Esophagus (tissue), 2 donors: ENCODE data around the gene PKIG. TPM values are rescaled to one million over a fixed set of nuclear protein-coding genes. Genes with fewer than 3 reads are reported as not detected.

Experiments
- H3K27ac ChIP-seq, 2 donors: one replicate each; pipeline ENCODE4 v1.5.1; 2013; ENCODE audit warnings: low read depth in 2 of 2, mild to moderate bottlenecking in 2 of 2, inconsistent platforms in 1 of 2, low read length in 1 of 2, moderate library complexity in 1 of 2
- H3K27me3 ChIP-seq, 2 donors: one replicate each; pipeline ENCODE4 v1.6.1; 2013; ENCODE audit warnings: low read length in 2 of 2, control low read depth in 1 of 2, mild to moderate bottlenecking in 1 of 2; ENCODE audit not compliant: insufficient read depth in 2 of 2, control insufficient read depth in 1 of 2
- H3K36me3 ChIP-seq, 2 donors: one replicate each; pipeline ENCODE4 v1.6.1; 2013; ENCODE audit warnings: low read length in 1 of 2; ENCODE audit not compliant: control insufficient read depth in 2 of 2, insufficient read depth in 2 of 2
- H3K4me1 ChIP-seq, 2 donors: one replicate each; pipeline ENCODE4 v1.6.1; 2013; ENCODE audit warnings: low read length in 1 of 2; ENCODE audit not compliant: control insufficient read depth in 2 of 2, insufficient read depth in 2 of 2
- H3K4me3 ChIP-seq, 2 donors: one replicate each; pipeline ENCODE4 v1.5.1; 2013; ENCODE audit warnings: low read length in 2 of 2, mild to moderate bottlenecking in 2 of 2, low read depth in 1 of 2, moderate library complexity in 1 of 2
- H3K9me3 ChIP-seq, 2 donors: one replicate each; pipeline ENCODE4 v1.6.1; 2013; ENCODE audit warnings: mild to moderate bottlenecking in 2 of 2, low read depth in 1 of 2, low read length in 1 of 2, moderate library complexity in 1 of 2; ENCODE audit not compliant: control insufficient read depth in 2 of 2, insufficient read depth in 1 of 2
- WGBS, 2 donors: extraction: QIAGEN DNeasy Blood & Tissue Kit; methylation state at CpG; one replicate each; pipeline ENCODE4 v1.1.7; 2013; 5-methylcytosine and 5-hydroxymethylcytosine counted together
- polyA plus RNA-seq, 2 donors: library from polyadenylated mRNA; stranded (reverse); fragments of 200-250 nt; gene quantifications; one replicate each; pipeline ENCODE4 v1.2.3, GENCODE V29; 2013
- donor health status: healthy with polysubstance abuse.
- donor health status: Bipolar disorder and iron deficiency.

PKIG gene
- polyA plus RNA-seq, 2 donors, result 13.7 to 33.3 TPM

DNA sequence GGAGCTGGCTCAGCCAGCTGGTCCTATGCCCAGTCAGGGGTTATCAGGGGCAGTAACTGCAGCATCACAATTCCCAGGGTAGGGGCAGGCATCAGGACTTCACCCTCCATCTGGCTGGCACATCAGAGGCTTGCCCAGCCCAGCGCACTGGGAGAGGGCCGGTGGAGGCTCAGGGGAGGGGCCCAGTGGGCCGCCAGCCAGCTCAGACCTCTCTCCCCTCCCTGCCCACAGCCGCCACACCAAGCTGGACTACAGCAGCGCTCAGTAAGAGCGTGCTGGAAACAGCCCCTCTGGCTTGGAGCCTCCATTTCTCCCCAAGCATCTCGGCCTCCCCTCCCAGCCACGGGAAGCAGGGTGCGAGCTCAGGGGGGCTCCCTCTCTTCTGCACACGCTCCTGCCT is 47.2 kb downstream of the PKIG start:
- H3K4me3 ChIP-seq, result no peak overlapping the region
- peaks cover 0 to 7% of the 10 kb centered on the region in 2 donors for H3K36me3 ChIP-seq
- H3K27ac ChIP-seq, result no peak overlapping the region
- WGBS, 2 donors, result 78 to 81% methylated on average over 7 to 10 of the region's 10 CpGs
- no peaks in the 10 kb centered on the region for H3K27me3 ChIP-seq
- peaks cover 0 to 4% of the 10 kb centered on the region in 2 donors for H3K4me1 ChIP-seq
- no peaks in the 10 kb centered on the region for H3K9me3 ChIP-seq

DNA sequence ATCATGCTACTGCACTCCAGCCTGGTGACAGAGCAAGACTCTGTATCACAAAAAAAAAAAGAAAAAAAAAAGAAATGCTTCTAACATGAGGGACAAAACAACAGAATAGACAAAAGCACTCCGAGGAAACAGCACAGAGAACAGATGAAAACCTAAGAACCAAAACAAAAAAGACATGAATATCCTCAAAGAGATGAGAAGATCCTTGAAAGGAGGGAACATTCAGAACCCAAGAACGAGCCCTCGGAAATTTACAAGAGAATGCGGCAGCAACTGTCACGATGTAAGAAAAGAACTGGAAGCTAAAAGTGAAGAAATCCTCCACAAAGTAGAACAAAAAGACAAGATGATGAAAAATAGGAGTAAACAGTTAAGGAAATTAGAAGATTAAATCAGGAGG is 47.9 kb downstream of the PKIG start:
- Histone ChIP-seq H3K4me1 (peaks cover 0 to 4% of the 10 kb centered on the region in 2 donors), H3K36me3 (peaks cover 0 to 5% of the 10 kb centered on the region in 2 donors), H3K27me3 (no peaks in the 10 kb centered on the region), H3K4me3 (no peak overlapping the region), H3K27ac (no peak overlapping the region), H3K9me3 (no peaks in the 10 kb centered on the region)
- WGBS, 2 donors, result 95 to 96% methylated on average over 5 of the region's 5 CpGs

DNA sequence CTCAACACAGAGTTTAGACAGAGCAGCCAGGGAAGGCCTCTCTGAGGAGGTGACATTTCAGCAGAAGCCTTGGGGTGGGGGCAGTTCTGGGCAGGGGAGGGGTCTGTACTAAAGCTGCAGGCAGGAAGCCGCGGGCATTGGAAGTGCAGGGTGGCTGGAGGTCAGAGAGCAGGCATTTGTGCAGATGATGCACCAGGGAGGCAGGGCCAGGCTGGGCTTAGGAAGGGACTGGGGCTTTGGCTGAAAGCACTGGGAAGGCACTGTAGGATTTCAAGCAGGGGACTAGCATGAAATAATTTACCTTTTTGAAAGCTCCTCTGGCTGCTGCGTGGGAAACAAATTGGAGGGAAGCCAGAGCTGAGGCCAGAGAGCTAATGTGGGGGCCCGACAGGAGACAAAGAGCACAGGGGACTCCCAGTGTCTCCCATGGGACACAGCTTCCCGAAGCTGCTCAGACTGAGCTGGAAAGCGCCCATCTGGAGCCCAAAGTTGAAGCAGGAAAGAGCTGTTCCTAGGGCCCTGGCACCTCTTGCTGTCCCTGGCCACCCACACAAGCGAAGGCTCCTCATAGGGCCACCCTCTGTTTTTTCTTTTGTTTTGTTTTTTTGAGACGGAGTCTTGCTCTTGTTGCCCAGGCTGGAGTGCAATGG is 49.8 kb downstream of the PKIG start:
- Histone ChIP-seq H3K27ac (no peak overlapping the region), H3K27me3 (no peaks in the 10 kb centered on the region), H3K36me3 (no peaks in the 10 kb centered on the region), H3K4me3 (no peak overlapping the region), H3K9me3 (no peaks in the 10 kb centered on the region), H3K4me1 (peaks cover 0 to 2% of the 10 kb centered on the region in 2 donors)
- WGBS, 2 donors, result 69 to 71% methylated on average over 8 of the region's 8 CpGs

GRCh38 chr20:44633187-44633810 is 50.9 kb downstream of the PKIG start:
- no peaks in the 10 kb centered on the region for H3K36me3 ChIP-seq
- H3K4me3 ChIP-seq, result no peak overlapping the region
- WGBS, 2 donors, result 63 to 74% methylated on average over 3 of the region's 3 CpGs
- H3K9me3 ChIP-seq, result no peaks in the 10 kb centered on the region
- no peaks in the 10 kb centered on the region for H3K27me3 ChIP-seq
- peaks cover 0 to 2% of the 10 kb centered on the region in 2 donors for H3K4me1 ChIP-seq
- H3K27ac ChIP-seq, result peak overlapping the region; percentile 12 to 35

- Histone ChIP-seq H3K4me1 (no peaks in the 10 kb centered on the region), H3K4me3 (no peak overlapping the region), H3K36me3 (no peaks in the 10 kb centered on the region), H3K27me3 (no peaks in the 10 kb centered on the region), H3K27ac (peak overlapping the region; percentile 12 to 35), H3K9me3 (no peaks in the 10 kb centered on the region)
- 72 to 84% methylated on average over 18 of the region's 18 CpGs for WGBS, 2 donors
Observed at GRCh38 chr20:44633872-44634600, 51.7 kb downstream of the PKIG start.

GRCh38 chr20:44635877-44636276 is 53.5 kb downstream of the PKIG start:
- Histone ChIP-seq H3K4me1 (peaks cover 0 to 2% of the 10 kb centered on the region in 2 donors), H3K4me3 (no peak overlapping the region), H3K36me3 (no peaks in the 10 kb centered on the region), H3K9me3 (no peaks in the 10 kb centered on the region), H3K27me3 (no peaks in the 10 kb centered on the region), H3K27ac (no peak overlapping the region)
- WGBS, 2 donors, result 84 to 91% methylated on average over 4 of the region's 4 CpGs

- Histone ChIP-seq H3K27me3 (no peaks in the 10 kb centered on the region), H3K4me3 (no peak overlapping the region), H3K9me3 (no peaks in the 10 kb centered on the region), H3K36me3 (no peaks in the 10 kb centered on the region), H3K27ac (no peak overlapping the region), H3K4me1 (peaks cover 0 to 4% of the 10 kb centered on the region in 2 donors)
- 88 to 90% methylated on average over 5 of the region's 5 CpGs for WGBS, 2 donors
Observed at GRCh38 chr20:44637042-44637441, 54.7 kb downstream of the PKIG start.

DNA sequence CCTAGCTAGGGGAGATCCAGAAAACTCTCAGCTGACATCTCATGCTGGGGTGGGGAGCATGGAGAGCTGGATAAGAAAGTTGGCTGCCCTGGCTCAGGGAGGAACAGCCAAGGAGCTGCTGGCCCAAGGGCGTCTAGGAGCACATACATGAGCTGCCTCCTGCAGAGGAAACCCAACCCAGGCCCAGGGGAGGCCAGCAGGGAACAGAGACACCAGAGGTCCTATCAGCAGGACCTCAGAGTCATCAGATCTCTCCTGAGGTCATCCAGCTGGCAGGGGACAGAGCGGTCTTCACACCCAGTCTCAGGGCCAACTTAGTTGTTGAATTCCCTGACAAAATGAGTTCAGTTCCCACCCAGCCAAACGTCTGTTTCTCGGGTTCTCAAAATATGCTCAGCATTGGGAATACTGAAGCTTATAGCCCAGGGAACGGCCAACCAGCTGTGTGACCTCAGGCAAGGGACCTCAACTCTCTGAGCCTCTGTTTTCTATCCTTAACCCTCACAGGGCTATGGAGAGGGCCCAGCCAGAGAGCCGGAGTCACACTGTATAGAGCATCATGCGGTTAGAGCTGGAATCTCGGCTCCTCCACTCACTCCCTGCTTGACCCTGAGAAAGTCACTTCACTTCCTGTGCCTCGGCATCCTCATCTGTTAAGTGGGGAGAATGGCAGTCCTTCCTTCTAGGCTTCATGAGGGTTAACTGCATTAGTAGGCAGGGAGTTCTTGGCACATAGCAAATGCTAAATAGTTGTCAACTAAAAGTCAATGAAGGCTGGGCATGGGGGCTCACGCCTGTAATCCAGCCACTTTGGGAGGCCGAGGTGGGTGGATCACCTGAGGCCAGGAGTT is 55.4 kb downstream of the PKIG start:
- Histone ChIP-seq H3K4me1 (peaks cover 2 to 6% of the 10 kb centered on the region in 2 donors), H3K27ac (no peak overlapping the region), H3K36me3 (no peaks in the 10 kb centered on the region), H3K27me3 (no peaks in the 10 kb centered on the region), H3K4me3 (no peak overlapping the region), H3K9me3 (no peaks in the 10 kb centered on the region)
- 74 to 75% methylated on average over 11 of the region's 11 CpGs for WGBS, 2 donors

DNA sequence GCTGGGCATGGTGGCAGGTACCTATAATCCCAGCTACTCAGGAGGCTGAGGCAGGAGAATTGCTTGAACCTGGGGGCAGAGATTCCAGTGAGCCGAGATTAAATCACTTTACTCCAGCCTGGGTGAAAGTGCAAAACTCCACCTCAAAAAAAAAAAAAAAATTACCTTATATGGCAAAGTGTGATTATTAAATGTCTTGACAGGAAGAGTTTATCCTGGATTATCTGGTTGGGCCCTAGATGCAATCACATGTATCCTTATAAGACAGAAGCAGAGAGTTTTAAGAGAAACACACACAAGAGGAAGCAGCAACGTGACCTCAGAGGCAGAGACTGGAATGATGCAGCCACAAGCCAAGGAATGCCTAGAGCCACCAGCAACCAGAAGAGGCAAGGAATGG is 58.1 kb downstream of the PKIG start:
- no peaks in the 10 kb centered on the region for H3K27me3 ChIP-seq
- H3K9me3 ChIP-seq, result no peaks in the 10 kb centered on the region
- WGBS, 2 donors, result 89 to 93% methylated on average over 2 of the region's 2 CpGs
- H3K4me1 ChIP-seq, result peaks cover 9 to 13% of the 10 kb centered on the region in 2 donors
- H3K4me3 ChIP-seq, result no peak overlapping the region
- H3K27ac ChIP-seq, result no peak overlapping the region
- no peaks in the 10 kb centered on the region for H3K36me3 ChIP-seq
